CD4-positive, alpha-beta T cell (primary cell): ENCODE results near the gene GNG7. TPM values are rescaled to one million over a fixed set of nuclear protein-coding genes. Genes with fewer than 3 reads are reported as not detected.
A peak's percentile ranks its signal among the peaks of the same experiment; 100 is the strongest.

ENCODE experiments used
- ATAC-seq: fragments of 200-7000 bp; cut with Tn5 transposase; one replicate; pipeline ENCODE4 v1.10.0; 2022; ENCODE audit warnings: mild to moderate bottlenecking; ENCODE audit not compliant: poor library complexity
- CTCF ChIA-PET: fragments of 350-600 bp; sonication (Branson Sonifier 250); formaldehyde crosslinking; loops from one replicate; lab custom pipeline; 2021; ENCODE audit warnings: antibody characterized with exemption, inconsistent platforms; lab: Charles Lee
- POLR2A ChIA-PET: fragments of 350-600 bp; sonication (Branson Sonifier 250); formaldehyde crosslinking; loops from one replicate; lab custom pipeline; 2021; ENCODE audit warnings: antibody characterized with exemption, inconsistent platforms; lab: Charles Lee
- DNase-seq, 14 experiments: peaks; one replicate each; pipeline ENCODE4 v3.0.0-alpha.2; 2013 to 2020; ENCODE audit warnings: mixed read lengths in 2 of 14
- H3K27ac ChIP-seq, 2 donors: one replicate each; pipeline versions ENCODE4 v1.5.1 to v1.7.0; 2013; ENCODE audit warnings: low read length in 2 of 2, low read depth in 1 of 2, mild to moderate bottlenecking in 1 of 2
- H3K27me3 ChIP-seq, 2 experiments: 1 replicate in 1 of 2; 2 replicates in 1 of 2; pipeline versions ENCODE4 v1.6.1 to v1.7.0; 2013; ENCODE audit warnings: low read length in 2 of 2, control low read depth in 1 of 2, mild to moderate bottlenecking in 1 of 2, moderate library complexity in 1 of 2; ENCODE audit not compliant: insufficient read depth in 2 of 2, control insufficient read depth in 1 of 2
- H3K36me3 ChIP-seq: one replicate; pipeline ENCODE4 v1.6.1; 2013; ENCODE audit warnings: low read length, control low read depth; ENCODE audit not compliant: insufficient read depth
- H3K4me1 ChIP-seq: one replicate; pipeline ENCODE4 v1.6.1; 2013; ENCODE audit warnings: low read length, control low read depth; ENCODE audit not compliant: insufficient read depth
- H3K4me3 ChIP-seq: one replicate; pipeline ENCODE4 v1.5.1; 2013; ENCODE audit warnings: mild to moderate bottlenecking, low read length, moderate library complexity
- H3K9me3 ChIP-seq, 2 experiments: 1 replicate in 1 of 2; 2 replicates in 1 of 2; pipeline versions ENCODE4 v1.6.1 to v1.7.0; 2013; ENCODE audit warnings: low read length in 2 of 2, mild to moderate bottlenecking in 2 of 2, control low read depth in 1 of 2, moderate library complexity in 1 of 2; ENCODE audit not compliant: control insufficient read depth in 1 of 2, insufficient read depth in 1 of 2
- H3K27ac Mint-ChIP-seq: one replicate; pipeline ENCODE4 v1.8.0; 2020; ENCODE audit warnings: mixed read lengths
- H3K27me3 Mint-ChIP-seq: one replicate; pipeline ENCODE4 v1.8.0; 2021; ENCODE audit warnings: mixed read lengths
- H3K36me3 Mint-ChIP-seq: one replicate; pipeline ENCODE4 v1.8.0; 2021; ENCODE audit warnings: low read depth, mixed read lengths
- H3K4me1 Mint-ChIP-seq: one replicate; pipeline ENCODE4 v1.8.0; 2021; ENCODE audit warnings: low read depth, mixed read lengths
- H3K4me3 Mint-ChIP-seq: one replicate; pipeline ENCODE4 v1.8.0; 2020; ENCODE audit warnings: mild to moderate bottlenecking, mixed read lengths
- H3K9me3 Mint-ChIP-seq: one replicate; pipeline ENCODE4 v1.8.0; 2020; ENCODE audit warnings: mixed read lengths
- intact Hi-C, 2 experiments: fragments of 100-400 bp; cut with DNase I in 1 of 2; cut with micrococcal nuclease in 1 of 2; formaldehyde crosslinking; loops; one replicate each; pipeline versions ENCODE4 v1.15.1 to v1.9.0; 2023 to 2025; cut with DNase I, micrococcal nuclease
- total RNA-seq, 174 experiments: library from RNA in 2 of 174; stranded (reverse) in 2 of 174; gene quantifications; one replicate each; pipeline ENCODE4 v1.2.3 and lab custom pipeline; 2021 to 2026
- TF ChIP-seq, protein P1 (sequence below): fragments of 200-600 bp; IDR thresholded peaks from one replicate; pipeline ENCODE4 v1.8.0; 2022; ENCODE audit warnings: antibody characterized with exemption, mild to moderate bottlenecking

The GNG7 gene
- total RNA-seq, 2 experiments from 2014 or later = 5.2 to 5.7 TPM

DNA sequence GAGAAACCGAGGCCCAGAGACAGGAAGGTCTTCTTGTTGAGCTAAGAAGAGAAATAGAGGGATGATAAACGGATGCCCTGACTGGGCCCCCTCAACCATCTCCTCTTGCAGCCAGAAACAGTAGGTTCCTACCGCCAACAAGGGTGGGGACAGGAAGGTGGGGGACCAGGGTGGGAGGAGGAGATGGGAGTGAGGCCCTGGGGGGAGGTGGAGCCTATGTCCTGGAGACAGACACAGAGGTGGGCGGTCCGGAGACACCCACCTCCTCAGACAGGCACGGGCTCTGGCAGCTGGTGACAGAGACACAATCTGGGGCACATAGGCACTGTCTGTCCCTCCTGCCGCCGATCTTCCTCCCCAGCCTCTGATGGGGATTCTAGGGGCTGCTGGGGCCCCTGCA, 209.6 kb downstream of the GNG7 start:
- ChIA-PET CTCF (interaction anchor here (1.7 kb wide), 1 partner anchor 121 kb away, joined by 4 read pairs; no protein-coding TSS in a partner anchor), POLR2A (interaction anchor here (6.0 kb wide), 1 partner anchor 16 kb away, joined by 47 read pairs; the partner anchor contains the start of gene GADD45B)
- ATAC-seq = no peak
- Histone ChIP-seq H3K27me3 (peaks cover 24 to 30% of the 10 kb centered on the region in 2 experiments), H3K4me3 (no peak overlapping the region), H3K36me3 (no peaks in the 10 kb centered on the region), H3K9me3 (peaks cover 0 to 5% of the 10 kb centered on the region in 2 experiments), H3K4me1 (peaks cover 50% of the 10 kb centered on the region), H3K27ac (no peak overlapping the region)
- Mint-ChIP-seq H3K36me3 (no peaks in the 10 kb centered on the region), H3K27ac (no peak overlapping the region), H3K4me3 (peak overlapping the region; percentile 72), H3K4me1 (peaks cover 20% of the 10 kb centered on the region), H3K9me3 (no peaks in the 10 kb centered on the region), H3K27me3 (peaks cover 46% of the 10 kb centered on the region)
- TF ChIP-seq, protein P1, sequence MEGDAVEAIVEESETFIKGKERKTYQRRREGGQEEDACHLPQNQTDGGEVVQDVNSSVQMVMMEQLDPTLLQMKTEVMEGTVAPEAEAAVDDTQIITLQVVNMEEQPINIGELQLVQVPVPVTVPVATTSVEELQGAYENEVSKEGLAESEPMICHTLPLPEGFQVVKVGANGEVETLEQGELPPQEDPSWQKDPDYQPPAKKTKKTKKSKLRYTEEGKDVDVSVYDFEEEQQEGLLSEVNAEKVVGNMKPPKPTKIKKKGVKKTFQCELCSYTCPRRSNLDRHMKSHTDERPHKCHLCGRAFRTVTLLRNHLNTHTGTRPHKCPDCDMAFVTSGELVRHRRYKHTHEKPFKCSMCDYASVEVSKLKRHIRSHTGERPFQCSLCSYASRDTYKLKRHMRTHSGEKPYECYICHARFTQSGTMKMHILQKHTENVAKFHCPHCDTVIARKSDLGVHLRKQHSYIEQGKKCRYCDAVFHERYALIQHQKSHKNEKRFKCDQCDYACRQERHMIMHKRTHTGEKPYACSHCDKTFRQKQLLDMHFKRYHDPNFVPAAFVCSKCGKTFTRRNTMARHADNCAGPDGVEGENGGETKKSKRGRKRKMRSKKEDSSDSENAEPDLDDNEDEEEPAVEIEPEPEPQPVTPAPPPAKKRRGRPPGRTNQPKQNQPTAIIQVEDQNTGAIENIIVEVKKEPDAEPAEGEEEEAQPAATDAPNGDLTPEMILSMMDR = no peak
- DNase-seq = no peak
- intact Hi-C loops = no loop called here

DNA sequence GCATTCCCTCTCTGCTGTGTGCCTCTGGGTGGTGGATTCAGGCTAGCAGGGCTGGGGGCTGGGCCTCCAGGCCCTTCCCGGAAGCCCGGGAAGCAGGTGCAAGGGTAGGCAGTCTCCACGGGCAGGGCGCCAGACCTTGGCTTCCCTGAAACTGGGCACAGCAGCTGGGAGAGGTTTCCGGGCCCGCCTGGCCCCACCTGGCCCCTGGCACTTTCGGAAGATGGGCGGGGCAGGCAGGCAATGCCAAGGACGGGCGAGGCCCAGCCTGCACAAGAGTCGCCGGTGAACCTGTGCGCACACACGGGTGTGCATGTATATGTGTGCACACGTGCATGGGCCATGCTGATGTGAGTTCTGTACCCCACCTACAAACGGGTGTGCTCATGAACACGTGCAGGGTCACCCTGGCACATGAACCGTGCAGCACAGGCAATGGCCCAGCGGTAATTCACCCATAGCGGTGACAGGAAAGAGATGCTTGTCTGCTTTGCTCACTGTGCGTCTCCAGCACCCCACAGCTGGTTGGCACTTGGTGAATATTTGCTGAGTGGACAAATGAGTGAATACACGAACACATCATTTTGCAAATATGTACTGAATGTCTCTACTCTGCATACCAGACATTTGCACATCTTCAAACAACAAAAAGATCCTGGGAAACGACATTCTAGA, 211.2 kb downstream of the GNG7 start:
- H3K9me3 Mint-ChIP-seq = no peaks in the 10 kb centered on the region
- Histone ChIP-seq H3K4me3 (no peak overlapping the region), H3K27me3 (peaks cover 24 to 30% of the 10 kb centered on the region in 2 experiments), H3K9me3 (peaks cover 0 to 5% of the 10 kb centered on the region in 2 experiments), H3K36me3 (no peaks in the 10 kb centered on the region), H3K4me1 (peaks cover 50% of the 10 kb centered on the region), H3K27ac (no peak overlapping the region)
- no peak for ATAC-seq
- no peak overlapping the region for H3K27ac Mint-ChIP-seq
- TF ChIP-seq, protein P1 = no peak
- POLR2A ChIA-PET = interaction anchor here (6.0 kb wide), 1 partner anchor 14 kb away, joined by 47 read pairs; the partner anchor contains the start of gene GADD45B
- H3K27me3 Mint-ChIP-seq = peaks cover 46% of the 10 kb centered on the region
- intact Hi-C loops = no loop called here
- DNase-seq = no peak
- H3K36me3 Mint-ChIP-seq = no peaks in the 10 kb centered on the region
- CTCF ChIA-PET = no interaction called here
- peak overlapping the region; percentile 54 for H3K4me3 Mint-ChIP-seq
- H3K4me1 Mint-ChIP-seq = peaks cover 20% of the 10 kb centered on the region

- Mint-ChIP-seq H3K27ac (no peak overlapping the region), H3K9me3 (no peaks in the 10 kb centered on the region), H3K27me3 (peaks cover 46% of the 10 kb centered on the region), H3K4me1 (peaks cover 20% of the 10 kb centered on the region), H3K36me3 (no peaks in the 10 kb centered on the region), H3K4me3 (no peak overlapping the region)
- Histone ChIP-seq H3K4me1 (peaks cover 44% of the 10 kb centered on the region), H3K27me3 (peaks cover 24 to 30% of the 10 kb centered on the region in 2 experiments), H3K9me3 (peaks cover 0 to 5% of the 10 kb centered on the region in 2 experiments), H3K36me3 (no peaks in the 10 kb centered on the region), H3K4me3 (no peak overlapping the region), H3K27ac (no peak overlapping the region)
- DNase-seq = no peak
- ChIA-PET CTCF (no interaction called here), POLR2A (interaction anchor here (4.9 kb wide), 1 partner anchor 14 kb away, joined by 22 read pairs; the partner anchor contains the start of gene GADD45B)
- TF ChIP-seq, protein P1 = no peak
- intact Hi-C loops = no loop called here
- ATAC-seq = no peak
These were observed 211.8 kb downstream of the GNG7 start for GRCh38 chr19:2490659-2491058.
